ENCODE measurements around the gene ASCL5.

Gene ASCL5

DNA sequence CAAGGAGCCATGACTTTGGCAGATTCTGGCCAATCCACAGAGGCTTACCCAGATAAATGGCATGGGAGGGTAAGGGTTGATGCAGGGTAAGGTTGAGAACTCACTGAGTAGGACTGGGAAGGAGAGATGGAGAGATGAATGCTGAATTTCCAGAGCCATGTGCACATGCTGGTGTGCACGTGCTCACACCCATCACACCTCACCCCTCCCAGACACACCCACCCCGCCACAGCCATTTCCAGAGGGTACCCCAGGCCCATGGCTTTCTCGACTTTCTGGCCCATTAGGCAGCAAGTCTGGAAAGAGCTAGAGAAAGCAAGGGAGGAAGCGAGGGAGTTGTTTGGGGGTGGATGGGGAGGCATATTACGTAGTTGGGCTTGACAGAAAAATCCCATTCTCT is 16.4 kb downstream of the ASCL5 start:
- no peak overlapping the region for H3K4me2 ChIP-seq (ENCODE audit: low read depth, low read length, poor library complexity, severe bottlenecking)
- H3K79me2 ChIP-seq (ENCODE audit: insufficient read depth, low read length): no peaks in the 10 kb centered on the region
- H2AFZ ChIP-seq (ENCODE audit: low read depth, low read length, severe bottlenecking): no peak overlapping the region
- no peaks in the 10 kb centered on the region for H3K27me3 ChIP-seq (ENCODE audit: low read length)
- H3K27ac ChIP-seq (ENCODE audit: low read depth, low read length): no peak overlapping the region
- no peaks in the 10 kb centered on the region for H3K9me3 ChIP-seq (ENCODE audit: insufficient read depth, low read length)
- no peak for TF ChIP-seq CTCF (IDR thresholded peaks at IDR 0.05; ENCODE audit: insufficient read depth, low read length, poor library complexity, severe bottlenecking)
- TF ChIP-seq EZH2phosphoT487 (conservative IDR thresholded peaks at IDR 0.05; ENCODE audit: low read length): no peak
- no peaks in the 10 kb centered on the region for H3K9me2 ChIP-seq (replicated peaks; ENCODE audit: insufficient read depth, low read length)
- H4K20me1 ChIP-seq (ENCODE audit: low read depth, low read length): no peaks in the 10 kb centered on the region; the same call in 1 of the 2 replicates
- H3K4me3 ChIP-seq (ENCODE audit: insufficient read depth, low read length, poor library complexity, severe bottlenecking): no peak overlapping the region
- H3K9ac ChIP-seq (ENCODE audit: low read length): no peak overlapping the region
- no peaks in the 10 kb centered on the region for H3K36me3 ChIP-seq (ENCODE audit: low read length)
- no peaks in the 10 kb centered on the region for H3F3A ChIP-seq (ENCODE audit: insufficient read depth)

DNA sequence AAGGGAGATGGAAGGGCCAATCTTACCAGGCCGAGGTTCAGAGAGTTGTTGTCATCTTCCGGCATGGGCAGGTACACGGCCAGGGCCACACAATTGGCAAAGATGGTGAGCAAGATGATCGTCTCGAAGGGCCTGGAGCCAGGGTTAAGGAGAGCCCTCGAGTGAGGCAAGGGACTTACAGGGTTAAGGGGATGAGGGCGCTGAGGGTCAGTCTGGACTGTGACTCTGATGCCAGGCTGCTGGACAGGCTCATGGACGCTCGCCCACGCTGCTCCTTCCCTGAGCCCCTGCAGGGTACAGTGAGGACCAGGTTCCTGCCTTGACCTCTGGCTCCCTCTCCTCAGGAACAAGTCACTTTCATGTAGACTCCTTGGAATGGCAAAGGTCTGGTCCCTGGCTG is 16.8 kb downstream of the ASCL5 start:
- Histone ChIP-seq H3K9me2 (replicated peaks; ENCODE audit: insufficient read depth, low read length) (no peaks in the 10 kb centered on the region), H3K36me3 (ENCODE audit: low read length) (no peaks in the 10 kb centered on the region), H4K20me1 (ENCODE audit: low read depth, low read length) (no peaks in the 10 kb centered on the region; the same call in 1 of the 2 replicates), H2AFZ (ENCODE audit: low read depth, low read length, severe bottlenecking) (no peak overlapping the region), H3F3A (ENCODE audit: insufficient read depth) (no peaks in the 10 kb centered on the region), H3K4me2 (ENCODE audit: low read depth, low read length, poor library complexity, severe bottlenecking) (no peak overlapping the region), H3K27ac (ENCODE audit: low read depth, low read length) (no peak overlapping the region), H3K79me2 (ENCODE audit: insufficient read depth, low read length) (no peaks in the 10 kb centered on the region), H3K27me3 (ENCODE audit: low read length) (no peaks in the 10 kb centered on the region), H3K9ac (ENCODE audit: low read length) (no peak overlapping the region), H3K9me3 (ENCODE audit: insufficient read depth, low read length) (no peaks in the 10 kb centered on the region), H3K4me3 (ENCODE audit: insufficient read depth, low read length, poor library complexity, severe bottlenecking) (no peak overlapping the region)
- TF ChIP-seq EZH2phosphoT487 (conservative IDR thresholded peaks at IDR 0.05; ENCODE audit: low read length) (no peak), CTCF (IDR thresholded peaks at IDR 0.05; ENCODE audit: insufficient read depth, low read length, poor library complexity, severe bottlenecking) (no peak)

- Histone ChIP-seq H3K79me2 (ENCODE audit: insufficient read depth, low read length) (no peaks in the 10 kb centered on the region), H3K9me3 (ENCODE audit: insufficient read depth, low read length) (no peaks in the 10 kb centered on the region), H3K9ac (ENCODE audit: low read length) (no peak overlapping the region), H3K27ac (ENCODE audit: low read depth, low read length) (no peak overlapping the region), H2AFZ (ENCODE audit: low read depth, low read length, severe bottlenecking) (no peak overlapping the region), H3F3A (ENCODE audit: insufficient read depth) (no peaks in the 10 kb centered on the region), H3K4me2 (ENCODE audit: low read depth, low read length, poor library complexity, severe bottlenecking) (no peak overlapping the region), H3K27me3 (ENCODE audit: low read length) (no peaks in the 10 kb centered on the region), H3K36me3 (ENCODE audit: low read length) (no peaks in the 10 kb centered on the region), H4K20me1 (ENCODE audit: low read depth, low read length) (no peaks in the 10 kb centered on the region; the same call in 1 of the 2 replicates), H3K9me2 (replicated peaks; ENCODE audit: insufficient read depth, low read length) (no peaks in the 10 kb centered on the region), H3K4me3 (ENCODE audit: insufficient read depth, low read length, poor library complexity, severe bottlenecking) (no peak overlapping the region)
- TF ChIP-seq EZH2phosphoT487 (conservative IDR thresholded peaks at IDR 0.05; ENCODE audit: low read length) (no peak), CTCF (IDR thresholded peaks at IDR 0.05; ENCODE audit: insufficient read depth, low read length, poor library complexity, severe bottlenecking) (no peak)
Observed at GRCh38 chr1:201109651-201110050, 17.3 kb downstream of the ASCL5 start.
